GM12874 (cell line): ENCODE measurements around the gene CSNK1E.
A peak's percentile ranks its signal among the peaks of the same experiment; 100 is the strongest.

Experiments used
- TF ChIP-seq, protein P1 (sequence below): IDR thresholded peaks from 2 replicates; pipeline ENCODE4 v1.5.1; 2011; ENCODE audit warnings: low read depth, mild to moderate bottlenecking, control low read depth, low read length, moderate library complexity; ENCODE audit not compliant: insufficient read depth

The CSNK1E gene

DNA sequence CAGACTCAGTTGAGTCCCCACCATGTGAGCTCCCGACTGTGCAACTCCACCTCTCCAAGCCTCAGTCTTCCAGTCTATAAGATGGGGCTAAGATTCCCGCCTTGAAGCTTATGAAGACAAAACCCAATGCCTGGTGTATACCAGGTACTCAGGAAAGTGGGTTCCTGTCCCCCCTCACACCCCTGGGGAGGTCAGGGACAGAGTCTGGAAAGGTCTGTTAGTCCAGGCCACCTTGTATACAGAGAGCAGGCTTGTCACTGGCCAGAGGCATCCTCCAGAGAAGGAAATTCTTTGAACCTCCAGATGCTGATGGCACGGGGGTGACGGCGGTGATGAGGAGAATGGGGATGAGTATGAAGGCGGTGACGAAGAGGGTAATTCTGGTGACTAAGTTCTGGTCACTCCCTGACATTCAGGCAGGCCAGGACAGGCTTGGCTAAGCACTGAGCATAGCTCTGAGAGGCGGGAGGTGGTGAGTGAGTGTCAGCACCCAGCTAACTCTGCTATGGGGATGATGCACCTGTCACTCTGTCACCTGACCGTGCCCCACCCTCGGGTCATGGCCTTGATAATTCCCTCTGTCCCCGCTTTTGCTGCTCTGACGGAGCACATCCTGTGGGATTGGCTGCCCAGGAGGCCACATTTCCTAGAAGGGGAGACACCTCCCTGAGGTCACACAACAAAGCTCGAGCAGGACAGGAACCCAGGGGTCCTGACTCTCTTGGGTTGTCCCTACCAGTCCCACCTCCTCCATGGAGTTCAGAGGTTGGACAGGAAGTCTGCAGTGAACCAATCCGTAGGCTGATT lies 30.9 kb upstream of the CSNK1E start:
- TF ChIP-seq, protein P1, sequence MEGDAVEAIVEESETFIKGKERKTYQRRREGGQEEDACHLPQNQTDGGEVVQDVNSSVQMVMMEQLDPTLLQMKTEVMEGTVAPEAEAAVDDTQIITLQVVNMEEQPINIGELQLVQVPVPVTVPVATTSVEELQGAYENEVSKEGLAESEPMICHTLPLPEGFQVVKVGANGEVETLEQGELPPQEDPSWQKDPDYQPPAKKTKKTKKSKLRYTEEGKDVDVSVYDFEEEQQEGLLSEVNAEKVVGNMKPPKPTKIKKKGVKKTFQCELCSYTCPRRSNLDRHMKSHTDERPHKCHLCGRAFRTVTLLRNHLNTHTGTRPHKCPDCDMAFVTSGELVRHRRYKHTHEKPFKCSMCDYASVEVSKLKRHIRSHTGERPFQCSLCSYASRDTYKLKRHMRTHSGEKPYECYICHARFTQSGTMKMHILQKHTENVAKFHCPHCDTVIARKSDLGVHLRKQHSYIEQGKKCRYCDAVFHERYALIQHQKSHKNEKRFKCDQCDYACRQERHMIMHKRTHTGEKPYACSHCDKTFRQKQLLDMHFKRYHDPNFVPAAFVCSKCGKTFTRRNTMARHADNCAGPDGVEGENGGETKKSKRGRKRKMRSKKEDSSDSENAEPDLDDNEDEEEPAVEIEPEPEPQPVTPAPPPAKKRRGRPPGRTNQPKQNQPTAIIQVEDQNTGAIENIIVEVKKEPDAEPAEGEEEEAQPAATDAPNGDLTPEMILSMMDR: no peak

DNA sequence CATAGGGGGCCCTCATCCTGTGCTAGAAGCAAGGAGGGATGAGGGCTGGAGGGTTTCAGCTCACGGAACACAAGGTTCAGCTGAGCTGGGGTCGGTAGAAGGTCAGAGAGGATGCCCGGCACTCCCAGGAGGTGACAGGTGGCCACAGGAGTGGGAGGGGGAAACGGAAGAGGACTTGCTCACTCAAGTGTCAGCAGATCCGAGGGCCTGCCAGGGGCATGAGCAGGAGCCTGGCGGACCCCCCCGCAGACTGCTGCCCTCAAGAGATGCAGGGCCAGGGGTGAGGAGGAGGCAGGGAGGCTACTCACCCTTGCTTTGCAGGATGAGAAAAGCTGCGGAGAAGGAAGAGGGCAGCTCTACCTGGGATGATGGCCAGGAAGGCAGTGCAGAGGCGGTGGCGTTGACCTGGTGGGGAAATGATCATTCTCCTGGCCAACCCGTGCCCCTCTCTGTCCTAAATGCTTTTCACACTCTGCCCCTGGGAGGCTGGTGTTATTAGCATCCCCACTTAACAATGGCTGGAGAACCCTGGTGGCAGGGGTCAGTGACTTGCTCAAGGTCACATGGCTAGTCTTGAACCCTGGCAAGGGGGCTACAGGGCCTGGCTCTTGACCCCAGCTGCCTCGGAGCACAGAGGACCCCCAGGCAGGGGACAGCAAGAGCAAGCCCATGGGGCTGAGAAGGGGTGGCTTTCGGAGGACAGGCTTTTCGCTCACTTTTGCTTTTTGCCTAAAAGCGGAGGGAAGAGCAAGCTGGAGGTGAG lies 30.1 kb upstream of the CSNK1E start:
- TF ChIP-seq, protein P1: no peak

DNA sequence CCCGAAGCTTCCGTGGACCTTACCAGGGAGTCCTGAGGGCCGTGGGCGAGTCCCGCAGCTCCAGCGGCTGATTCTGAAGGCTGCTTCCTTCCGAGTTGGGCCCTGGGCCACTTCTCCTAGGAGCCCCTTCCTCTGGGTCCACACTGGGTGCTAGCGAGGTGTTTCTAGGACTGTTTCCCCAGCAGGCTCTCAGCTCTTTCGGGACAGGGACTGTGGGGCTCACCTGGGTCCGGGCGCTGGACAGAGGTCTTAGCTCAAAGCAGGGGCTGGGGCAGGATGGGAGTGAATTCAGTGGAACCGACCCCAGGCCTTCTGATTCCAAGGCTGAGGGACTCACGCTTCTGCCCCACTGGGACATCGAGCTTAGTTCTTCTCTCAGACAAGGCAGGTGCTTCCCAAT lies 29.3 kb upstream of the CSNK1E start:
- TF ChIP-seq, protein P1: no peak

DNA sequence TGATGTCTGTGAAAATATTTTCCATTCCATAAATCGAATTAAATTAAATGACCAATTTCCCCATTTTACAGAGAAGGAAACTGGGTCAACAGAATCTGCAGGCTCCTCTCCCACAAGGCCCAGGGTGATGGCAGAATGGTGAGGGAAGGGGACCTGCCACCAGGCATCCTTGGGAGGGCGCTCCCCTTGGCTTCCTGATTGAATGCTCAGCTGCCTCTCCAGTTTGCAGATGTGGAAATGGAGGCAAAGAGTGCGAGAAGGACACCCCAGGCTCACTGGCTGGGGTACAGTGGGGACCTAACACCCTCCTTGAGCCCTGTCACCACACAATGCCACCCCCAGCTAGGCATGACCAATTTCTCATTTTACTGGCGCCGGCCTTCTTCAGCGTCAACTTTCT lies 28.5 kb upstream of the CSNK1E start:
- TF ChIP-seq, protein P1: 0 out of 2 replicates have a peak, but pooled peaks have one; percentile 3

DNA sequence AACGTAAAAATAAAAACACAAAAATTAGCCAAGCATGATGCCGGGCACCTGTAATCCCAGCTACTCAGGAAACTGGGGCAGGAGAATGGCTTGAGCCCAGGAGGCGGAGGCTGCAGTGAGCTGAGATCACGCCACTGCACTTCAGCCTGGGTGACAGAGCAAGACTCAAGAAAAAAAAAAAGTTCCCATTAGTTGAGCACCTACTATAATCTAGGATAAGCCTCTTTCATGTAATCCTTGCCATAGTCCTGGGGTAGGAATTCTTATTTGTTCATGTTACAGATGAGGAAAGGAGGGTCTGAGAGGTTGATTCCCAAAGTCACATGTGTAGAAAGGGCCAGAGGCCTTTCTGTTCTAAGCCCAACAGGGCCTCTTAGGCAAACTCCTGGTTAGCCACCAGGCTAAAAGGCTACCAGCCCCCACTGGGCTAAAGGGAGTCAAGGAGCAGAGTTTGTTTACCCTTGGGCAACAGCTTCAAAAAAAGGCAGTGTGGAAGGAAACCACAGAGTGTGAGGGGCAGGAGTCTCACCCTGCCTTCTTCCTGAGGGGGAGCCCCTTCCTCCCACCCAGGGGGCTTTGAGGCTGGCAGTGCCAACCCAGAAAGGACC lies 21.6 kb upstream of the CSNK1E start:
- TF ChIP-seq, protein P1: no peak

DNA sequence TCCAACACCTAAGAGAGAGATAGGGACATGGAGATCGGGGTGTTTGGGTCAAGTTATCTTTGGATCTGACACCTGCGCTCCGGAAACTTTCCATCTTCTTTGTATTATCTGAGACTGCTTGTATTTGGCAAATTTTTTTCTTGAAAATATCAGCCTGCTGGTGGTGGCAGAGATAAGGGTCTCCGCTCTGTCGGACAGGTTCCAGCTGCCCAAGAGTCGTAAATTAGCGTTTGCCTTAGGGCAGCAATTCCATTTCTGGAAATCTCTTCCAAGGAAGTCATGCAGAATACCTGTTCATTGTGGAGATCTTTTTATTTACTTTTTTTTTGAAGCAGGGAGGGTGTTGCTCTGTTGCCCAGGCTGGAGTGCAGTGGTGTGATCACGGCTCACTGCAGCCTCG lies 19.5 kb upstream of the CSNK1E start:
- TF ChIP-seq, protein P1: no peak

DNA sequence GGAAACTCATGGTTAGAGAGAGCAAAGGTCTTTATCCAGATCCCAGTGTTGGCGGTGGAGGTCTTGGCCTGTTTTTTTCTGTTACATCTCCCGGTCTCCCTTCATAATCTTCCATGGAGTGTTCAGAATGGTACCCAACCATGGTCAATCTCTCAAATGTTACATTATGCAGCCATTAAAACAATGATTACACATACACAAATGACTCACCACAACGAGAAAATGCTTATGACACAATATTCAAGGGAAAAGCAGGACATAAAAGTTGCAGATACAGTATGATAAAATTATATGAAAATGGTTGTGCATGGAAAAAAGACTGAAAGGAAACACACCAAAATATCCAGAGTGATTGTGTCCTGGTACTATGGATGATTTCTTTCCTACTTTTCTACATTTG lies 17.8 kb upstream of the CSNK1E start:
- TF ChIP-seq, protein P1: no peak
